ENCODE results near the gene TMEM236. TPM values are rescaled to one million over a fixed set of nuclear protein-coding genes. Genes with fewer than 3 reads are reported as not detected.

The TMEM236 gene
- total RNA-seq, 1 experiment from 2014 or later, result 0.07 TPM

- no peaks in the 10 kb centered on the region for H4K20me1 ChIP-seq (ENCODE audit: insufficient read depth)
- no peak overlapping the region for H3K27ac ChIP-seq (ENCODE audit: low read depth, low read length)
- ChIA-PET RAD21 (ENCODE audit: low non-redundant PET in 1 of 2, low total read pairs in 2 of 2, uncharacterized antibody in 2 of 2, unreplicated experiment in 2 of 2) (no interaction called here), CTCF (interaction anchor here (1.1 kb wide), 1 partner anchor 13 kb away, joined by 4 read pairs; no protein-coding TSS in a partner anchor), POLR2A (interaction anchor here (1.2 kb wide), 1 partner anchor 13 kb away, joined by 3 read pairs; no protein-coding TSS in a partner anchor)
- no peak overlapping the region for H2AFZ ChIP-seq (ENCODE audit: low read depth, low read length, poor library complexity, severe bottlenecking)
- no peaks in the 10 kb centered on the region for H3K27me3 ChIP-seq (ENCODE audit: insufficient read depth, low read length)
- no peak for ATAC-seq
- no peak overlapping the region for H3K9ac ChIP-seq (ENCODE audit: low read length)
- H3K79me2 ChIP-seq (ENCODE audit: insufficient read depth, low read length), result no peaks in the 10 kb centered on the region
- no peaks in the 10 kb centered on the region for H3K36me3 ChIP-seq (ENCODE audit: control insufficient read depth in 1 of 2, insufficient read depth in 2 of 2, low read length in 2 of 2)
- no peaks in the 10 kb centered on the region for H3K9me3 ChIP-seq (ENCODE audit: control insufficient read depth in 1 of 2, insufficient read depth in 1 of 2, low read depth in 1 of 2, low read length in 2 of 2)
- no peaks in the 10 kb centered on the region for H3K9me2 ChIP-seq (ENCODE audit: insufficient read depth)
- DNase-seq (ENCODE audit: low read depth, low spot score), result no peak
- H3K4me2 ChIP-seq (ENCODE audit: low read length), result no peak overlapping the region
- intact Hi-C loops (cut with micrococcal nuclease), result no loop called here
- TF ChIP-seq SRF (IDR thresholded peaks at IDR 0.05; ENCODE audit: low read depth) (no peak), POLR2A (IDR thresholded peaks at IDR 0.05; ENCODE audit: borderline replicate concordance, extremely low read depth, insufficient read depth, insufficient read length) (no peak), ZFX (IDR thresholded peaks at IDR 0.05) (no peak), SIN3A (IDR thresholded peaks at IDR 0.05; ENCODE audit: low read depth) (no peak), ZNF274 (IDR thresholded peaks at IDR 0.05; ENCODE audit: low read depth, low read length) (no peak), TCF7L2 (IDR thresholded peaks at IDR 0.05; ENCODE audit: borderline replicate concordance, extremely low read depth, insufficient read depth, insufficient read length) (no peak), ATF3 (IDR thresholded peaks at IDR 0.05) (no peak), MAX (IDR thresholded peaks at IDR 0.05) (no peak), JUND (IDR thresholded peaks at IDR 0.05) (no peak), FOSL1 (IDR thresholded peaks at IDR 0.05; ENCODE audit: low read depth) (no peak)
- H3K4me3 ChIP-seq (replicated peaks in 1 of 2; ENCODE audit: low read depth in 1 of 2, low read length in 2 of 2), result no peak overlapping the region
- no TSS peak for BruUV-seq (replicated peaks)
- H3K4me1 ChIP-seq (ENCODE audit: control insufficient read depth in 1 of 2, insufficient read depth in 2 of 2, low read length in 2 of 2), result peaks cover under 1 to 24% of the 10 kb centered on the region in 2 experiments; a peak in 3 of 4 replicates
These were observed 36.6 kb downstream of the TMEM236 start for GRCh38 chr10:17788646-17789045.

- H2AFZ ChIP-seq (ENCODE audit: low read depth, low read length, poor library complexity, severe bottlenecking), result no peak overlapping the region
- no peaks in the 10 kb centered on the region for H4K20me1 ChIP-seq (ENCODE audit: insufficient read depth)
- H3K4me1 ChIP-seq (ENCODE audit: control insufficient read depth in 1 of 2, insufficient read depth in 2 of 2, low read length in 2 of 2), result peaks cover 6 to 21% of the 10 kb centered on the region in 2 experiments; a peak in 3 of 4 replicates
- no peaks in the 10 kb centered on the region for H3K36me3 ChIP-seq (ENCODE audit: control insufficient read depth in 1 of 2, insufficient read depth in 2 of 2, low read length in 2 of 2)
- H3K4me3 ChIP-seq (replicated peaks in 1 of 2; ENCODE audit: low read depth in 1 of 2, low read length in 2 of 2), result no peak overlapping the region
- intact Hi-C loops (cut with micrococcal nuclease), result no loop called here
- H3K4me2 ChIP-seq (ENCODE audit: low read length), result no peak overlapping the region
- TF ChIP-seq EZH2phosphoT487 (IDR thresholded peaks at IDR 0.05; ENCODE audit: borderline replicate concordance) (no peak), SRF (IDR thresholded peaks at IDR 0.05; ENCODE audit: low read depth) (no peak), SIN3A (IDR thresholded peaks at IDR 0.05; ENCODE audit: low read depth) (no peak)
- H3K79me2 ChIP-seq (ENCODE audit: insufficient read depth, low read length), result no peaks in the 10 kb centered on the region
- H3K27ac ChIP-seq (ENCODE audit: low read depth, low read length), result no peak overlapping the region
- peaks cover 3% of the 10 kb centered on the region; the same call in 1 of the 2 replicates for H3K9me2 ChIP-seq (ENCODE audit: insufficient read depth)
- ChIA-PET CTCF (interaction anchor here (1.3 kb wide), 1 partner anchor 12 kb away, joined by 3 read pairs; no protein-coding TSS in a partner anchor), POLR2A (interaction anchor here (1.2 kb wide), 1 partner anchor 13 kb away, joined by 3 read pairs; no protein-coding TSS in a partner anchor), RAD21 (ENCODE audit: low non-redundant PET in 1 of 2, low total read pairs in 2 of 2, uncharacterized antibody in 2 of 2, unreplicated experiment in 2 of 2) (no interaction called here)
- no peak for DNase-seq (ENCODE audit: low read depth, low spot score)
- no peaks in the 10 kb centered on the region for H3K27me3 ChIP-seq (ENCODE audit: insufficient read depth, low read length)
- H3K9ac ChIP-seq (ENCODE audit: low read length), result no peak overlapping the region
- H3K9me3 ChIP-seq (ENCODE audit: control insufficient read depth in 1 of 2, insufficient read depth in 1 of 2, low read depth in 1 of 2, low read length in 2 of 2), result no peaks in the 10 kb centered on the region
- BruUV-seq (replicated peaks), result no TSS peak
- ATAC-seq, result no peak
These were observed 37.4 kb downstream of the TMEM236 start for GRCh38 chr10:17789396-17789795.

All from HCT116 (cell line).